HG02840 (cell line): ENCODE measurements around the gene ADORA1.

Experiments
- ATAC-seq: cut with Tn5 transposase; IDR thresholded peaks from one replicate; pipeline ENCODE4 v1.9.1; 2021; ENCODE audit warnings: mild to moderate bottlenecking, moderate library complexity, moderate number of reproducible peaks; ENCODE audit not compliant: unreplicated experiment, low FRiP score

ADORA1 gene

GRCh38 chr1:203153051-203153988, 25.8 kb downstream of the ADORA1 start:
- no peak for ATAC-seq

GRCh38 chr1:203153989-203154821, 26.7 kb downstream of the ADORA1 start:
- no peak for ATAC-seq

GRCh38 chr1:203156280-203156679, 28.8 kb downstream of the ADORA1 start:
- ATAC-seq = no peak

GRCh38 chr1:203158423-203158822, 30.9 kb downstream of the ADORA1 start:
- no peak for ATAC-seq

- ATAC-seq = no peak
These were observed 31.6 kb downstream of the ADORA1 start for GRCh38 chr1:203158960-203159665.

GRCh38 chr1:203159844-203160243, 32.3 kb downstream of the ADORA1 start:
- no peak for ATAC-seq

- no peak for ATAC-seq
These were observed 33.6 kb downstream of the ADORA1 start for GRCh38 chr1:203161175-203161574.

GRCh38 chr1:203161703-203162102, 34.2 kb downstream of the ADORA1 start:
- ATAC-seq = no peak

- ATAC-seq = no peak
These were observed 34.9 kb downstream of the ADORA1 start for GRCh38 chr1:203162403-203162802.

- ATAC-seq = no peak
These were observed 36.5 kb downstream of the ADORA1 start for GRCh38 chr1:203163891-203164635.

GRCh38 chr1:203165101-203165799, 37.7 kb downstream of the ADORA1 start:
- ATAC-seq = no peak

- ATAC-seq = no peak
These were observed 38.3 kb downstream of the ADORA1 start for GRCh38 chr1:203165800-203166161.

GRCh38 chr1:203166192-203166940, 38.8 kb downstream of the ADORA1 start:
- ATAC-seq = no peak

GRCh38 chr1:203167026-203167912, 39.7 kb downstream of the ADORA1 start:
- ATAC-seq = no peak

- ATAC-seq = no peak
These were observed 40.3 kb downstream of the ADORA1 start for GRCh38 chr1:203167913-203168200.

GRCh38 chr1:203168256-203168786, 40.8 kb downstream of the ADORA1 start:
- no peak for ATAC-seq

- no peak for ATAC-seq
These were observed 41.5 kb downstream of the ADORA1 start for GRCh38 chr1:203168991-203169390.
